ENCODE data around the gene ERC2.

ERC2 gene

GRCh38 chr3:55631766-55632331, 836.4 kb downstream of the ERC2 start:
- peak; percentile 21 to 50 (median 30) for DNase-seq

- no peak for DNase-seq
Observed at GRCh38 chr3:55630921-55631299, 837.4 kb downstream of the ERC2 start.

DNA sequence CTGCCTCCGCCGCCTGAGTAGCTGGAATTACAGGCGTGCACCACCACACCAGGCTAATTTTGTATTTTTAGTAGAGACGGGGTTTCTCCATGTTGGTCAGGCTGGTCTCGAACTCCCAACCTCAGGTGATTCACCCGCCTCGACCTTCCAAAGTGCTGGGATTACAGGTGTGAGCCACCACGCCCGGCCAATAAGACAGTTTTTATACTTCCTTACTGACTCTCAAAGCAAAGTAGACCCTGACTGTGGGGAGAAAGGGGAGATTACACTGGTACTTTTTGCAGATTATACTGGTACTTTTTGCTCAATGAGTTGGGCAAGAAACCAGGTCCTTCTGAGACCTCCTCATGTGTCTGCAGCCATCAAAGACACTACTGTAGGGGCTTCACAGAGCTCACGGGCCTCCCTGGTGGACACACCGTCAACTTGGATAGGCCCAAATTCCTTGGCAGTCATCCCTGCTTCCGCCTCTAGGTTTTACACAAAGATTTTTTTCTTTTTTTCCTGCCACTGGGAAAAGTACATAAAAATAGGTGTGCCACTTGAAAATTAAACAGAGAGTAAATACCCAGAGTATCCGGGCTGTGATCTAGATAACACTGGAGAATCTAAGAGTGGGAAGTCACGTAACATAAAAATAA, 837.9 kb downstream of the ERC2 start:
- DNase-seq = no peak

DNA sequence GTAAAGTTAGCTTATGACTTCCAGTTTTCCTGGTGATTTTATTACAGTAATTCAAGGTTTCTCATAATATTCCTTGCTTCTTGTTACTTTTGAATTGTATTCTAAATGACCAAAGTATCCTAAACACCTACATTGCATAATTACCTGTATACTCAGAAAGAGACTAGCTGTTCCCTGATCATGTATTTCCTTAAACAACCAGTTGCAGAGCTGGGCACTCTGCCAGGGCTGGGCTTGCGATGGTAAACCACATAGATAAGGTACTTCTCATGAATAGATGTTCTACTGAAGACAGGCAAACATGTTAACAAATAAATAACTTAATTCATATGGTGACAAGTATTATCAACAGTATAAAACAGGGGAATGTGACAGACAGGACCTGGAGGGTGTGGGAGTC, 838.8 kb downstream of the ERC2 start:
- DNase-seq = peak in 1 of 4 experiments; percentile 36

- DNase-seq = peak in 1 of 4 experiments; percentile 39
Observed at GRCh38 chr3:55626279-55626665, 842.0 kb downstream of the ERC2 start.

GRCh38 chr3:55624238-55624637, 844.0 kb downstream of the ERC2 start:
- DNase-seq = peak; percentile 82 to 92 (median 86)

DNA sequence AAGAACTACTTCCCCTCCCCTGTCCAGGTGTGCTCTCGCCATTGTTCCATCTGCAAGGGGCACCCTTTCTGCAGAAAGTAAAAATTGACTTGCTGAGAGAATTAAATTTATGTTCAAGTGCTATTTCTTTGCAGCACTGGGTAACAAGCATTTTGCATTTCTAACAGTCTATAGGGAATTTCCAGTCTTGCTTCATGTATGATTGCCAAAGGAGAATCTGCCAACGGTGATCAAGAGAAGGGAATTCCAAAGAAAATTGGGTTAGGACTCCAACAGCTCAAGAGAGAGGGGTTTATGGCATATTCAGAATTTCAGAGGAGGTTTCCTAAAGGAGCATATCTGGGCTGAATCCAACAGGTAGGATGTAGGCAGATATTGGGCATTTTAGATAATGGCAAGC, 844.5 kb downstream of the ERC2 start:
- peak in 2 of 4 experiments; percentile 45 to 46 for DNase-seq

DNA sequence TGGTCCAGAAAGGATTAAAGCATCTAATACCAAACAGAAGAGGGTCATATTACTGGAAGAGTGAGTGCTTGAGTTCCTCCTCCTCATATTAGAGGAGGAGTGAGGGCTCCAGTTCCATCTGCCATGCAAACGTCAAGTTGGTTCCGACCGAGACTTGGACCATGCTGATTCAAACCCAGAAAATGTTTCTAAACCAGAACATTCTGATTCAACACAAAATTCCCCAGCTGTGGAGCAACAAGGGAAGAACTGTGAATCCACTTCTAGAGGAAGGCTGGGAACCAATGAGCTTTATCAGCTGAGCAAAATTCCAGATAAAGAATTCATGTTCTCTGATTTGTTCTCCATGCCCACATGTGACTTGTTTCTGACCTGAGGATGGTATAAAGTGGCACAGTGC, 845.5 kb downstream of the ERC2 start:
- no peak for DNase-seq

DNA sequence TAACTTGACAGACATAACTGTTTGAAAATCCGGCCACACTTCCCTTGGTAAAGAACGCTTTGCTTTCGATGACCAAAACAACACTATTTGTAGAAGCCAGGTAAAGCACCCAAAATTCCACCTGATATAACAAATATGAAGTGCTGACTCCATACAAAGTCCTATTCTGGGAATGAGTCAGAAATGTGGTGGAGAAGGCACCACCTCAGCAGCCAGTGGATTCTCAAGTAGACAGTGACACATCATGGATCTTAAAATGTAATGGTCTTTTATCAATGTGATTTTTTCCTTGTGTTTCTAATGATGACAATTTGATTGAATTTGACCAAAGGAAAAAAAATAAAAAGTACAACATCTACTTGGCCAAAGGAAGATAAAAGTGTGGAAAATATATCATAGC, 846.2 kb downstream of the ERC2 start:
- DNase-seq = no peak

DNA sequence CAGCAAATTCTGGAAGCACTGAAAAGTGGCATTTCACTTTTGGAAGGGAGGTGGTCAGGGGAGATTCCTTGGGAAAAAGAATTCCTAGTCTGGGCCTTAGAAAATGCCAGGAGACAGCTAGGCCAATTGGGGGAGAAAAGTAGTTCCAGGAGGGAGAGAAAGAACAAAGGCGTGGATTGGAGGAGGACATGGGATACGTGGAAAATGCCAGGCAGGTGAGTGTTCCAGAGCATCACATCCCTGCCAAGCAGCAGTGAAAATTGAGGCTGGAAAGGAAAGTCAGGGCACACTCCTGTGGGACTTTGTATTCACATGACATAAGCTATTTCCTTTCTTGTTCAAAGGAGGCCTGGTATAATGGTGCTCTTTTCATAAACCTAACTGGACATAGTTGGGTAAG, 846.6 kb downstream of the ERC2 start:
- DNase-seq = no peak

- DNase-seq = no peak
Observed at GRCh38 chr3:55621026-55621422, 847.2 kb downstream of the ERC2 start.

GRCh38 chr3:55620351-55621025, 847.8 kb downstream of the ERC2 start:
- peak; percentile 53 to 78 (median 70) for DNase-seq

GRCh38 chr3:55619046-55619808, 849.0 kb downstream of the ERC2 start:
- no peak for DNase-seq

DNA sequence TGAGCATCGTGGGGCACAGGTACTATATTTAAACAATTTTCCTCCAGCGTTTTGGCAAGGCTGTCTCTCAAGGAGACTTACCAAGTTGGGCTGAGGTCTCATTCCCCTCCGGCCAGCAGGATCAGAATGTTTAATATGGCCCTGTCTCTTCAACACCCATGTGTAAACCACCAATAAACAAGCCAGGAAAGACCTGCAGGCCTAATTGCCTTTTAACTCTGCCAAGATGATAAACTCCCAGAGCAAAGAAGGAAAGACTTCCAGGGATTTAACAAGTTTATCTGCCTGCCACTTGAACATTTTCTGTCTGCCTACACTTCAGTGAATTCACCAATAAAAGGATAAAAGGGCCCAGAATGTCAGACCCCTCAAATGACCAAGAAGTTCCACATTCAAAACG, 850.9 kb downstream of the ERC2 start:
- no peak for DNase-seq

DNA sequence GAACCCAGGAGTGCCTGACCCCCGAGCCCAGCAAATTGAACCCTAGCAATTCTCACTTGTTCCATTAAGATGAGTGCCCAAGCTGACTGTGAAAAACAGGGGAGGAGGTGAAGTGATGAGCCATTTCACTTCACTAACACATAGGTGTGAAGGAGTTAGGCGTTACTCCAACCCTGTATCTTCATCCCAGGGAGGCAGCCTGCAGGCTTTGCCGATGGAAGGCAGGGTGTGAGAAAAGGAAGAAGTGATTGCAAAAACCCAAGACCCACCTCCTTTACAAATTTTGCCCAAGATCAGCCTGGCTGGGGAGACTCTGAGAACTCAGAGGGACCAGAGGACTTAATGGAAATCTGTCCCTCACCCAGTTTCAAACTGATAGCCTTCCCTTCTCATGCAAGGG, 851.5 kb downstream of the ERC2 start:
- peak in 1 of 4 experiments; percentile 34 for DNase-seq

DNA sequence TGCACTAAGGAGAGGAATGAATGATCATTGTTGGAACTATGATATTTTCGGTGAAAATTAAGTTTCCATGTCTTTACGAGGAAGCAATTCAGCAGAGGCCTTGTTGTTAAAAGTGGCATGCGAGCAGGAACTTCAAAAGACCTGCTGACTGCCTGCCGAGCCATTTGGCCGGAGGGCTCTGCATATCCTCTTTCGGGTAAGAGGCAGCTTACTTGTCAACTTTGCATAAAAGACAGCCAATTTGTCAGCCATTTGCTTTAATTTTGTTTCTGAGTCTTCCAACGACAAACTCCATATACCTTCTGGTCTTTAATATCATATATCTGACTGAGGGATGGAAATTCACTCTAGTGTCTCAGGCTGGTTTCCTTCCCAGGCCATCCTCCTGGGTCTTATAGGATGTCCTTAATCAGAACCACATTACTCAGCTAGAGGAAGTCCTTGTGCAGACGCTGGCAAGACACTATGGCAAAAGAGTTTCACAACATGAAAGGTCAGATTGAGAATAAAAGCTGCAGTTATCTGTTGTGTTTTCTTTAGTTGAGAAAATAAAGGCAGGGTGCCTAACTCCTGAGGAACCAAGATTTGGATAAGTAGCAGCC, 852.5 kb downstream of the ERC2 start:
- peak; percentile 66 to 89 (median 84) for DNase-seq

- no peak for DNase-seq
Observed at GRCh38 chr3:55615039-55615693, 853.1 kb downstream of the ERC2 start.

GRCh38 chr3:55611121-55611520, 857.1 kb downstream of the ERC2 start:
- no peak for DNase-seq

DNA sequence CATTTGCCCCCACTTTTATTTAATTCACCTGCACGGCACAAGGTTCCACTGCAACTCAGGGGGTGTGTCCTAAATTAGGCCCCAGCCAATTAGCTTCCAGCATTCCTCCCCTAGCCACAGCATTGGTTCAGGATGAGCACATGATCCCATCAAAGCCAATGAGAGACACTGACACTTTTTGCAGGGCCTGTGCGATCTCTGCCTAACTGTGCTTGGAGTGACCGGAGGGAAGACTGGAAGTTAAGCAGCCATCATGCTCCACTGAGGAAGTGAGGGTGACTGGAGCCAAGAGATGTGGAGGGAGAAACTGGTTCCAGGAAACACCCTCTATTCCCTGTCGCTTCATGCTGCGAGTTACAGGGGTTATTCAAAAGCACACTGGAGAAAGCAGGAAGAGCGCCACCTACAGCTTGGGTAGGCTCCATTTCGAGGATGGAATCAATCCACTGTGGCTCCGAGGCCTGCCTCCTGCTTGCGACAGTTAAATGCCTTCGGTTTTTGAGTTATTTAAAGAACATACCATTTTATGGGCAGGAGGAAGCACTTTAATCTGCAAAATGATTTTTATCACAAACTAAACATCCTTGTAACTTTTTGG, 858.9 kb downstream of the ERC2 start:
- DNase-seq = no peak

DNA sequence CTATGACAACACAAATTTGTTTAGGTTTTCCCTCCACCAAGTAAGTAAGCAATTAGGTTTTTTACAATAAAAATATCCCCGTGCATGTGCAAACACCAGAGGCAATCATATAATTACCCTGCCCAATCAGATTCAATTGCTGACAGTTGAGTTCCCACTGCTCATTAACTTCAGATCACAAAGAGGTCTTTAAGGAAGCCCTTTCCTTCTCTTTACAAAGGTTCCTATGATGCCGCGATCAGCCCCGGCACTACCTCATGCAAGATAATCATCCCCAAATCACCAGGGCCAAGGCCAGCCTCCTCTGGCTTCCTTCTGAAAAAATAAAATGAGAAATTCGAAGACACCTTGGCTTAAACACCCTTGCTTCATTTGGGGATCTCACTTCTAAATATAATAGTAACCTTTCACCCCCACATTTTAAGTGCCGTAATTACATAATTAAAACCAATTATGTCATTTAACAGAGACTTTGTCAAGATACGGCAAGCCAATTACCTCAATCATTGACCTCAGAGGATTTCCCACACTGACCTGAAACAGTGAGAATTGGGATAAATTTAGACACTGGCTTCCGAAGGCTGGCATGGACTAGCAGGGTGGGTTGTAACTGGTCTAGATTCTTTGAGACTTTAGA, 859.8 kb downstream of the ERC2 start:
- no peak for DNase-seq

GRCh38 chr3:55607844-55608243, 860.4 kb downstream of the ERC2 start:
- DNase-seq = peak in 1 of 4 experiments; percentile 50

- DNase-seq = no peak
Observed at GRCh38 chr3:55607175-55607574, 861.1 kb downstream of the ERC2 start.

Data from suppressor macrophage (primary cell).